ENCODE results near the gene ZMYND8.
"Not testable (repeated sequence)": the region's sequence is repeated elsewhere in the genome, so short reads cannot be mapped to it uniquely, and the experiment has no call there.

Gene ZMYND8

DNA sequence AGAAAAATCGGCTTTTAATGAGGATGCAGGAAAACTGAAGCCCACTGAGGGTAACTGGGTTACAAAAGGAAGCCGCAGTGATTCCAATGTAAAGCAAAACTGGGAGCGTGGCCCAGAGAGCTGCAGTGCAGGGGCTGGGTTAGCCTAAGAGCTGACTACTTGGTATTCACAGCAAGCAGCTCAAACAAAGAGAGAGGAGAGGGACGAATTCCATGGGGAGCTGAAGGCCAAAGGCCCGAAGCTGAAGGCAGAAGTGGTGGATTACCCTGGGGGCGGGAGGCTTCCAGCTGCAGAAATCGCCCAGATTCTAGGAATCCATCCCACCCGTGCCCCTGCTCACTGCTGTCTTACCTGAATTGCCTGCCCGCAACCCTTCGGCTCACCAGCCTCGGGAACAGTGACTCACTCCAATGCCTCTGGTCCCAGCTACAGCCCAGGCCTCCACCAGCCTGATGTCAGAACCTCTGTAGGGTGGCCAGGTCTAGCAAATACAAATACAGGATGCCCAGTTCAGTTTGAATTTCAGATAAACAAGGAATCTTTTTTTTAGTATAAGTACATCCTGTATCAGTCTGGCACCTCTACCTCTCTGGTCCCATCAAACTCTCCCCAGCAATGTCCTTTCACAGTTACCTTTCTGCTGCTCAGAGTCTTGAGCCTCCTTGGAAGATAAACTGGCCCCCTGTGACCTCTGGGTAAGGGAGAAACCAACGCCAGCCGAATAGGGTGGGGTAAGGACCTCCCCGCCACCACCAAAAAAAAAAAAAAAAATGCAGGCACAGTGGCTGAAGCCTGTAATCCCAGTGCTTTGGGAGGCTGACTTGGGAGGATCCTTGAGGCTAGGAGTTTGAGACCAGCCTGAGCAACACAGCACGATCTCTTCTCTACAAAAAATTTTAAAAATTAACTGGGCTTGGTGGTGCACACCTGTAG lies 14.6 kb upstream of the ZMYND8 start:
- peak in 1 of 14 donors; percentile 8 for DNase-seq

DNA sequence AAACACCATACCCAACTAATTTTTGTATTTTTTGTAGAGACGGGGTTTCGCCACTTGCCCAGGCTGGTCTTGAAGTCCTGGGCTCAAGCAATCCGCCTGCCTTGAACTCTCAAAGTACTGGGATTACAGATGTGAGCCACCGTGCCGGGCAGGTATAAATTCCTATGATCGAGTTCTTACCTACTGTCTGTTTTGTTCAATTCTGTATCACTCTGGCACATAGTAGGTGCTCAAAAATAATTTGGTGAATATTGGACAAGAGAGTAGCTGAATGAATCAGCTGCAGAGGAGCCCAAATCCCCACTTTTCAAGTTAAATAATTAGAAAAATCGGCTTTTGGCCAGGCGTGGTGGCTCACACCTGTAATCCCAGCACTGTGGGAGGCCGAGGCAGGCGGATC lies 13.7 kb upstream of the ZMYND8 start:
- no peak for DNase-seq

DNA sequence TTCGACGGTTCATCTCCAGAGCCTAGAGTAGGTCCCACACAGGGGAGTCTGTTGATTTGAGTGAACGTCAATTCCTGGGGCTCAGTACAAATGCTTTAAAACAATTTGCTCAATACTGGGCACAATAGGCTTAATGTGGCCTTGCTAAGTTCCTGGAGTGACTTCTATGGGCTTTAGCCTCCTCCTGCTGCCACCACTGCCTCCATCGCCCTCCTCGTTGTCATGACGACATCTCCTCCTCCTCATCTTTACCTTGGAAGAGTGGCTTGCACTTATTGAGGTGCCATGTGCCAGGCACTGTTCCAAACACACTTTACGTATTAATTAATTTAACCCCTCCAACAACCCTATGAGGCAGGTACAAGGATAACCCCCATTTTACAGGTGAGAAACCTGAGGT lies 11.8 kb upstream of the ZMYND8 start:
- no peak for DNase-seq

DNA sequence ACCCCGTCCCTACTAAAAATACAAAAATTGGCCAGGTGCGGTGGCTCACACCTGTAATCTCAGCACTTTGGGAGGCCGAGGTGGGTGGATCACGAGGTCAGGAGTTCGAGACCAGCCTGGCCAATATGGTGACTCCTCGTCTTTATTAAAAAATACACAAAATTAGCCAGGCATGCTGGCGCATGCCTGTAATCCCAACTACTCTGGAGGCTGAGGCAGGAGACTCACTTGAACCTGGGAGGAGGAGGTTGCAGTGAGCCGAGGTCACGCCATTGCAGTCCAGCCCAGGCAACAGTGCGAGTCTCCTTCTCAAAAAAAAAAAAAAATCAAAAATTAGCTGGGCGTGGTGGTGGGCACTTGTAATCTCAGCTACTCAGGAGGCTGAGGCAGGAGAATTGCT lies 9.8 kb upstream of the ZMYND8 start:
- not testable (repeated sequence) for DNase-seq

DNA sequence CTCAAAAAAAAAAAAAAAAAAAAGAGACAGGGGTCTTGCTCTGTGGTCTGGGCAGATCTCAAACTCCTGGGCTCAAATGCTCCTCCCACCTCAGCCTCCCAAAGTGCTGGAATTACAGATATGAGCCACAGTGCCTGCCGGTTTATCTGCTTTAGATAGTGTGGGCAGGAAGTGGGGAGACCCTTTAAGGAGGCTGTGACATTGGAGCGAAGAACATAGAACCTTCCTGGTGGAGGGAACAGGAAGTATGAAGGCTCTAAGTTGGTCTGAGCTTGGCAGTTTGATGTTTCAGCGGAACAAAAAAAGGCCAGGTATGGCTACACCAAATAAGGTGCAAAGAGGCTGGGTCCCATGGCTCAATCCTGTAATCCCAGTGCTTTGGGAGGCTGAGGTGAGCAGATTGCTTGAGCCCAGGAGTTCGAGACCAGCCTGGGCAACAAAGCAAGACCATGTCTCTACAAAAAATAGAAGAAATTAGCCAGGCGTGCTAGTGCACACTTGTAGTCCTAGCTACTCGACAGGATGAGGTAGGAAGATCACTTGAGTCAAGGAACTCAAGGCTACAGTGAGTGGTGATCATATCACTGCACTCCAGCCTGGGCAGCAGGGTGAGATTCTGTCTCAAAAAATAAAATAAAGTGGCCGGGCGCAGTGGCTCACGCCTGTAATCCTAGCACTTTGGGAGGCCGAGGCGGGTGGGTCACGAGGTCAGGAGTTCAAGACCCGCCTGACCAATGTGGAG lies 8.7 kb upstream of the ZMYND8 start:
- no peak for DNase-seq

DNA sequence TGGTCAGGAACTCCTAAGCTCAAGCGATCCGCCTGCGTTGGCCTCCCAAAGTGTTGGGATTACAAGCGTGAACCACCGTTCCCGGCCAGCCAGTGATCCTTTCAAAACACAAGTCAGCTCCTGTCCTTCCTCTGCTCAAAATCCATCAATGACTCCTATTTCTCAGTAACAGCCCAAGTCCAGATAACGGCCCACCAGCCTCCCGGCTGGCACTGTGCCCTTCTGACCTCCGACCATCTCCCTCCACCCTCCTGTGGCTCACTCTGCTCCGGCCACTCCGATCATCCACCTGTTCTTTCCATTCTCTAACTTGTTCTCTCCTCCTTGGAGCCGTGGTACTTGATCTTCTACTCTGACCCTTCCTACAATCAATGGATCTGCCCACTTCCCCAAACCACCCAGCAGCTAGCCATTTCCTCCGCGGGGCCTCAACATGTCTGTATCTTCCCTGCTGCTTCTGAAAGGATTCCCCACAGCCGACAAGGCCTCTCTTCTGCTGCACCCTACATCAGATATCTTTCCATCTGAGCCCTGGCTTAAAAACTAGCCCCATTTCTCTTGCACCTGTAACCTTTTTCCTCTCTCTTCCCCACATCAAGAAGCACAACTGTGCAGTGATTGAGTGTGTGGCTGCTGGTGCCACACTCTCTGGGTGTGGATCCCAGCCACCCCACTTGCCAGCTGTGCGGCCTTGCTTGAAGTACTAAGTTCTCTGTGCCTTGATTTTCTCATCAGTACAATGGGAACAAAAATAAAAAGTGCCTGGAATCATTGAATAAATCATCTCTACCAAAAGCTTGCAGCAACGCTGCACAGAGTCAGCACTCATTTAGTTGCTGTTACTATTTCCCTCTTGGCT lies 6.1 kb upstream of the ZMYND8 start:
- no peak for DNase-seq

DNA sequence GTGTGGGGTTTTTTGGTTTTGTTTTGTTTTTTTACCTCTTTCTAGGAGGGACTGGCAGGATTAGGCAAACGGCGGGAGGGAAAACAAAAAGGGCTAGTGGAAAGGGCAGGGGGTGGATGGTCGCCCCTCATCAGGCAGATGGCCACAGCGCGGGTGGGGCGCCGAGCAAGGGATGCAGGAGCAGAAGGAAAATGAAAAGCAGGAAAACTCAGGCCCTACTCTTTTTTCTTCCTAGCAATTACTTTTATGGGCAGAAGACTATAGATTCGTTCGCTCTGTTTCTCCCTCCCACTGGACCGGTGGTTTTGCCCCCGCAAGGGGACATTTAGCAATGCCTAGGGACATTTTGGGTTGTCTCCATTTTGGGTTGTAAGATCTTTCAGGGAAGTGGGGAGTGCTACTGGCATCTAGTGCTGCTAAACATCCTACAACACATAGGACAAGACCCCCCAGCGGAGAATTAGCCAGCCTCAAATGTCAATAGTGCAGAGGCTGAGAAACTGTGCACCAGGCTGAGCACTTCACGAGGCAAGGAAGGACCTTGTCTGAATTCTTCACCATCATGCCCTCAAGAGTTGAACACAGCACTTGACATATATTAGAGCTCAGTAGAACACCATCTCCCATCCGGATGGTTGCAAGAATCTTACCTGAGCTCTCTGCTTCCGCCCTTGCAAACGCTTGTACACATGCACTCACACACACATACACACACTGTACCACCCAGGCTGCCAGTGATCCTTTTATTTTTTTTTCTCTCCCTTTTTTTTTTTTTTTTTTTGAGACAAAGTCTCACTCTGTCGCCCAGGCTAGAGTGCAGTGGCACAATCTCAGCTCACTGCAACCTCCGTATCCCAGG lies 4.8 kb upstream of the ZMYND8 start:
- DNase-seq, result peak in 2 of 14 donors; percentile 53 to 62

DNA sequence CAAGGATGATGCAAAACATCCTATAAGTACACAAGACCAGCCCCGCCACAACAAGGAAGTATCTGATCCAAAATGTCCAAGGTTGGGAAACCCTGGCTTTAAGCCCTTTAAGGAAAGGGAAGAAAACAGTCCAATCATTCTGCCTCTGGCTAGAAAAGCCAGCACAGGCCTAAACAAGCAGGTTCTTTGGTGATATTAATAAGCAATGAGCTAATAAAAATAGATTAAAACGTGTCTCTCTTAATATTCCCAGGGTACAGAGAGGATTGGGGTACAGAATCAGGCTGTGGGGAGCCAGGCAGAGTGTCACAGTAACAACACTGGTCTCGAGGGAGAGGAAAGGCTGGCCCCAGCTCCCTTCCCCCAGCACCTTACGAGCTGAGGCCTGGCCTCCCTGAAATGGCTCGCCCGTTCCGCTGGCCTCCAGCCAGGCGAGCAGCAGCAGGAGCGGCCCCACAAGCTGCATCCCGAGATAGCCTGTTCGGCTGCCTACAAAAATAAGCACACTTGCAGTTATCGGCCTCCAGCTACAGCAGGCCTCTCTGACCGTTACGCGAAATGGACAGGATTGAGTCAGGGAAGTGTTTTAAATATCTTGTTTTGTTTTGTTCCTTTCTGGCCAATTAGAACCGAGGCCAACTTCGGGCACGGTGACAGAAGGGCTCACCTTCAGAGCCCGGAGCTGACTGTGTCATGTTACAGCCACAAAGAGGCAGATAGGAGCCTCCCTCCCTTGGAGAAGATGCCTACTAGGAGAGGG lies 4.0 kb upstream of the ZMYND8 start:
- DNase-seq, result peak in 12 of 14 donors; percentile 11 to 90 (median 60)

DNA sequence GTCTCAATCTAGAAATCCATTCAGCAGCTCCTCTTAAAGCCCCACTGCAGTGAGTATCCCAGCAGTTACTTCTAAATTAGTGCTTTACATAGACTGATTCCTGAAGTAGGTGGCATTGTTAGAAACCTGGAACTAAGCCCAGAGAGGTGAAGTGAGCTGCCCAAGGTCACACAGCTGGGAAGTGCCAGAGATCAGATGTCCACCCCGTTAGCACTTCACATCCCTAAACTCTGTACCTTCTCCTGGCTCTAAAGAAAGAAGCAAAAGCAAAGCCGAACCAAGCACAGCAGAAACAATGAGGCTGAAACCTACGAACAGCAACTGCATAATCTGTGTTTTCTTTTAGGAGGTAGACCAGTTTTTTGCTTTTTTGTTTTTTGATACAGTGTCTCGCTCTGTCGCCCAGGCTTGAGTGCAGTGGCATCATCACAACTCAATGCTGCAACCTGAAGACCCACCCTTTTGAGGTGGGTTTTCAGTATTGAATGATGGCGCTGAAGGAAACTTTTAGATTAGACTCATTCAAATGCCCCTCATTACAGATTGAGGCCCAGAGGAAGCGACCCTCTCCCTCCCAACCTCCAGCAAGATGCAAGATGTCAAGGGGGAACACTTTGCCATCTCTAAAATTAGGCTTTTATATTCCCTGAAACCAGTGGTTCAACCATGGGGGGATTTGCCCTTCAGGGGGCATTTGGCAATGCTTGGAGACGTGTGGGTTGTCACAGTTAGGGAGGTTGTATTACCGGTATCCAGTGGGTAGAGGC lies 3.2 kb upstream of the ZMYND8 start:
- peak in 1 of 14 donors; percentile 35 for DNase-seq

DNA sequence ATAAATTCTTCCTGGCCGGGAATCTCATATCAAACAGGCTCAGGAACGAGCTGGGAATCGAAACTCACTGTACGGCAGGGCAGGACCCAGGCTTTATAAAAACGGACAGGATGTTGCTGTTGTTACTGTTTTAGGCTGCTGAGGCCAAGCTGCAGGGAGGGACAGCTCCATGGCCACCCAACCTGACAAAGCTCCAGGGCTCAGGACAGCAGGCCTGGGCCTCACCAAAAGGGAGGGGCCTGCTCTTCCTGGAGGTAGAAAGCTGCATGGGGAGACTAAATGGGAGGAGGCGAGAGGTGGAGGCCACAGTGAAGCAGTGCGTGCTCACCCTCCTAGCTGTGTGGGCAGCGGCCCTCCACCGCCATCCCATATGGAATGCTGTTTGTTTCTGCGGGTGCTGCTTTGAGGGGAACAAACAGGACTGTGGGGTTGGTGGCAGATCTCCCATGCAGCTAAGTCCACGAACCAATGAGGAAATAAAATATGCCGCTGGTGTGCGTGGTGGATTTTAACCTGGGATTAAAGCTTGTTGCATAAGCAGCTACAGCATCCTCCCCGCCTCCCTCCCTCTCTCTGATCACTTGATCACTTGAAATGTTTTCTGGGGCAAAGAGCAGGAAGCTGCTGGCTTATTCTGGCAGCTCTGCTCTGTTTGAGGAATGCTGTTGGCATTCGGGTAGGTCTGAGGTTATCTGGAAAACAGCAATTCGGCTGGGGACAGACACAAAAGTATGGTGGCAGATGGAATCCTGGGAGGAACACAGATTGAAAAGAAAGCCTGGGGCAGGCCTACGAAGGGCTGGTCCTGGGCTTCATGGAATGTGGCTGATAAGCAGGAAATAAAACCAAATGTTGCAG lies 2.4 kb upstream of the ZMYND8 start:
- DNase-seq, result peak in 12 of 14 donors; percentile 51 to 89 (median 74)

DNA sequence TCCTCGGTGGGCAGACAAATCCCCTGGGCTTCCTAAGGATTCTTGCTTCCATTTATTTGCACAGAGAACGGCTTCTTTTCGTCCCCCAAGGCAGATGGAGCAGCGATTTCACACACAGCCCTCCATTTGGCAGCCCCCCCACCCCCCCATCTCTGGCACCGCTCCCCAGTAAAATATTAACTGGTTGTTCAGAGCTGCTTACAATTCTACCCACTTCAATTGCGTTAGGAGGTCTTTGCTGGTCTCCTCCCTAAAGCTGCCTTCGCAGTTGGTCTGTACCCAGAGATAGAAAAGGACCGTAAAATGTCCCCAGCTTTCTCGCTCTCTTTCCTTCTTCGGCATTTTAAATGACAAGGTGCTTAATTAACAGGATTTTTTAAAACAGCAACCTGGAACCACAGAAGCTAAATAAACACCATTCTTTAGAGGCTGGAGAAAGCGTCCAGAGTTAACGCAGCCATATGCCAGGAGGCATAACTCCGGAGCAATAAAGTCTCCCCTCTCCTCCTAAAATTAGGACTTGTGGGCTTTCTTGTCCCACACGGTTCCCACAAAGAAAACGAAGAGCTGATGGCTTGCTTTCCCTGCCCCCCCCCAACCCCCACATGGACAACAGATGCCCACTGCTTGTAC lies 1.7 kb upstream of the ZMYND8 start:
- no peak for DNase-seq

DNA sequence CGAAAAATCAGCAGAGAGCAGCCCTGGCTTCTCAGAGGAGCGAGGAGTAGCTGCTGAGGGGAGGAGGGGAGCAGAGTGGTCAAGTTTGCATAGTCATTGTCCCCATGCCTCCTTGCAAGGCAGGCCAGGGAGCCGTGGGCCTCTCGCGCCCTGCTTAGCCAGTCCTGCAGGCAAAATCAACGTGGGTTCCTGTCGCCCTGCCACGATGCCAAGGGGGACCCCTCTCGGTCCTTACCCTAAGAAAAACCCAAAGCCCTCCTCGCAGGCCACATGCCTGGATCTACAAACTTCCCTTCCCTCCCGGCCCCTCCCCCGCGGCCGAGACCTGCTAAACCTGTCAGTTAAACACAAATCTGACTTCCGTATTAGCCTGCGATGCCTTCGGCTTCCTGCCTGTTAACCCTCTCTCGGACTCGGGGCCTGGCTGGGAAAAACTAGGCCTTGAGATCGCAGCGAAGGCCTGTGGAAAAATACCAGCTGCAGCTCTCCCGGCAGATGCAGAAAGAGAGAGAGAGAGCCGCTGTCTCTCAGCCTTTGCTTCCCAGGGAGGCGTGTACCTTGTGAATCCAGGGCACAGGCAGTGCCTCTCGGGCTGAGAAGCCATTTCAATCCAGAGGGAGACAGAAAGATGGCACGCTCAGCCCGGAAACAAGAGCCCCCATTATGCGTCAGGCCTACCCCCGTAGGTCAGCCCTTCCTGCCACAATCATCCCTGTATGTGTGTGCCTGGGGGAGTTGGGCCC lies 968 bp upstream of the ZMYND8 start:
- peak in 12 of 14 donors; percentile 31 to 94 (median 78) for DNase-seq

DNA sequence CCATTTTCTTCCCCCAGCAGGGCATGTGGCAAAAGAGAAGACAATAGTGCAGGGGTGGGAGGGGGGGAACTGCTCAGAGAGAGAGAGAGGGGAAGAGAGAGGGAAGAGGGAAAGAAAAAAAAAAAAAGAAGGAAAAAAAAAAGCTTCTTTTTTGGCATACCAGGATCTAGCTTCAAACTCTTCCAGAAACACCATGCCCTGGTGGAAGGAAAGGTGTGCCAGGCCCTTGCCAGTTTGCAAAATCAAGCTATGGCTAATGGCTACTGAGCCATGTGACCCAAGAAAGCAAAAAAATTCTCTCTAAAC lies 326 bp downstream of the ZMYND8 start:
- DNase-seq, result no peak

DNA sequence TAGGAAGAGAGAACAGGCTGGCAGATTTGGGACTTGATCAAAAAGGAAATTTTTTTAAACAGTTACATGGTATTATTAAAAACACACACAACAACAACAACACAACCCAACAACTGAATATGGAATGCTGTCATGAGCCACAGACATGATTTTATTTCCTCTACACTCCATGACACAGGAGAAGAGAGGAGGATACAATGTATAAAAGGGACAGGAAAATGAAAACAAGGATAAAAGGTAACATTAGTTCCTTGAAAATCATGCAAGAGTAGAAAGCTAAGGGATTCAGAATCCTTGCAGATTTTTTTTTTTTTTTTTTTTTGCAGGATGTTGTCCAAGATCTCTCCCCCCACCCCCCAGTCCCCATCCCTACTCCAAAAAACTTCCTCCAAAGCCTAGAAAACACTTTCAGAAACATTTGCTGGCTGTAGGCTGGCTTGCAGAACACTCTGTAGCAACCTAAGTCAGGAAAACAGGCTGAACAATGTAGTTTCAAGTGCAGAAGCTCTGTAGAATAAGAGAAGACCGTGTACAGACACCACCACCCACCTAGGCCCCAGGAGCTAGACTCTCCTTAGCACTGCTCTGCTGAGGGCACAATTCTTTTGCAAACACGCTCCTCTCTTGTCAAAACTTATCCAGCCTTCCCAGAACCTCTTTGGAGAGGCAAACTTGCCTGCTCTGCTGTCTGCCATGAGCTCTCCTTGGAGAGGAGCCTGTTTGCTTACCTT lies 845 bp downstream of the ZMYND8 start:
- DNase-seq, result peak in 10 of 14 donors; percentile 14 to 47 (median 37)

DNA sequence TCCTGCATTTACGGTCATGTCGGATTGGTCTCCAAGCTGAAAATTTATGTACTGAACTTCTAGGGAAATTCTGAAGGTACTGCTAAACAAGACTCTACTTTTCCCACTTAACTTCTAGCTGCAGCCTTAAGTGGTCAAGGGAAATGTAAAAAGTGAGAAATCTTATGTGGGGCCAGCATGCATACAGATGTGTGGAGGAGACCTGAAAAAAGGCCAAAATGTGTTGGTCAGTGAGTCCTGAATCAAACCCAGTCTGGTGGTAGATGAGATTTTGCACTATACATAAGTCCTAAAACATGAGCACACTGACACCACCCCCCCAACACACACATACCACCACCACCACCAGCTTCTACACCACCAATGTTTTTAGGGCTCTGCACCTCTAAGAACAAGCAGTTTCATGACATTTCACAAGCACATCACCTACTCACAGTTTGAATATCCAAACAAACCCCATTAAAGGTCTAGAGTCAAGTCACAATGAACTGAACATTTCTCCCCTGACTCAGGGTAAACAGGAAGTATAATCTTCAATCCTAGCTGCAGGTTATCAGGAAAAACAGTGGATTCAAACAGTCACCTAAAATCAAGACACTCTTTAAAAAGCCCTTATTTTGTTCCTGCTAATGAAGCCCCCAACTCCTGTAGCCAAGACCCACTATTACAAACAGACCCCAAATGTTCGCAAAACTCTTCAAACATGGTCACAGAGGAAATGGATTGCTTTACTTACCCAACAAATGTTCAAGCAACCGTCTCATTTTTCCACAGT lies 1.6 kb downstream of the ZMYND8 start:
- peak in 3 of 14 donors; percentile 28 to 50 (median 33) for DNase-seq

DNA sequence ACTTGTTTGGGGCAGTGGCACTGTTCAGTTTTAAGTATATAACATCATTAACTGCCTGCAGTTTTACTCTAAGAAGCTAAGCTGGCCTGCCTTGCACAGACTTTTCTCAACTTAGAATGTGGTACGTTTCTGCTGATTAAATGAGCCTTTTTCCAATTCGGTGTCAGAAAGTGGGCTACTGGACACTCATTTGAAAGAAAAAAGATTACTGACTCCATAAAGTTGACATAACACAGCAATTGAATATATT lies 2.1 kb downstream of the ZMYND8 start:
- peak in 1 of 14 donors; percentile 56 for DNase-seq
